Measurements from ENCODE around the gene NLRC4. TPM values are rescaled to one million over a fixed set of nuclear protein-coding genes. Genes with fewer than 3 reads are reported as not detected.

NLRC4 gene
- total and polyA plus RNA-seq, 2 of the 4 experiments (the other 2 are of a cell fraction), result not detected

- no peak within 1 kb of the TSS for H2BK120ac ChIP-seq (ENCODE audit: low read depth, low read length)
- H3K79me1 ChIP-seq (ENCODE audit: low read depth in 1 of 2, low read length in 2 of 2), result peaks cover 4 to 19% of the 10 kb centered on the region in 2 experiments; a peak in 3 of 4 replicates
- H3K23ac ChIP-seq (ENCODE audit: low read depth, low read length), result peak within 1 kb of the TSS; percentile 86
- peak within 1 kb of the TSS; percentile 69 for H3K18ac ChIP-seq (ENCODE audit: low read depth, low read length)
- H3K27ac ChIP-seq (ENCODE audit: insufficient read depth, low read length), result peak within 1 kb of the TSS; percentile 95
- ATAC-seq (ENCODE audit: low read depth) (peak; percentile 100), DNase-seq (peak; percentile 93)
- peak within 1 kb of the TSS; percentile 75; the same call in 1 of the 2 replicates for H2AK5ac ChIP-seq (ENCODE audit: low read depth, low read length)
- no peaks in the 10 kb centered on the region for H3K9me3 ChIP-seq (ENCODE audit: control insufficient read depth, insufficient read depth, low read length)
- H3K4ac ChIP-seq (ENCODE audit: low read depth, low read length), result peak within 1 kb of the TSS; percentile 86
- no peaks in the 10 kb centered on the region for H3K27me3 ChIP-seq (ENCODE audit: control insufficient read depth, insufficient read depth, low read length)
- ChIA-PET POLR2A (ENCODE audit: unreplicated experiment) (no interaction called here), CTCF (no interaction called here)
- in situ Hi-C loops (cut with MboI; ENCODE audit: low sequenced_read_pairs), result no loop called here
- H3K36me3 ChIP-seq (ENCODE audit: control insufficient read depth, insufficient read depth, low read length), result peaks cover 12% of the 10 kb centered on the region
- peak within 1 kb of the TSS; percentile 74 for H3K56ac ChIP-seq (ENCODE audit: extremely low read depth, insufficient read depth, low read length)
- H4K91ac ChIP-seq (ENCODE audit: insufficient read depth, low read depth, low read length), result peak within 1 kb of the TSS; percentile 26; the same call in 1 of the 2 replicates
- no peak within 1 kb of the TSS for H2BK20ac ChIP-seq (ENCODE audit: low read depth, low read length)
- H4K20me1 ChIP-seq (ENCODE audit: insufficient read depth, low read length), result no peaks in the 10 kb centered on the region; the same call in 1 of the 2 replicates
- WGBS, 2 experiments (ENCODE audit: extremely low coverage in 2 of 2, insufficient read length in 1 of 2), result 0% methylated on average over 24 of the region's 59 CpGs; no CpG with 5 or more reads in 1 of the 2 experiments
- no TSS peak for BruUV-seq (replicated peaks)
- peak within 1 kb of the TSS; percentile 98 for H3K4me2 ChIP-seq (ENCODE audit: low read depth, low read length)
- peak within 1 kb of the TSS; percentile 99 for H3K9ac ChIP-seq (ENCODE audit: low read depth, low read length)
- peak within 1 kb of the TSS; percentile 80 for H3K14ac ChIP-seq (replicated peaks; ENCODE audit: low read depth, low read length)
- H4K5ac ChIP-seq (ENCODE audit: low read depth, low read length), result peak within 1 kb of the TSS; percentile 99
- TF ChIP-seq CHD1 (IDR thresholded peaks at IDR 0.05; ENCODE audit: low read depth, low read length), result no peak
- no peak for TF ChIP-seq RAD21 (IDR thresholded peaks at IDR 0.05; ENCODE audit: low read length)
- TF ChIP-seq POLR2A (IDR thresholded peaks at IDR 0.05; ENCODE audit: low read depth, low read length), result peak; percentile 73
- no peak for TF ChIP-seq CEBPB (IDR thresholded peaks at IDR 0.05; ENCODE audit: low read depth, low read length)
- TF ChIP-seq MAFK (IDR thresholded peaks at IDR 0.05; ENCODE audit: low read depth, low read length), result no peak
- no peak for TF ChIP-seq FOS (IDR thresholded peaks at IDR 0.05; ENCODE audit: low read depth, low read length)
- intact Hi-C loops (cut with micrococcal nuclease), result no loop called here
- peak within 1 kb of the TSS; percentile 72 for H2BK5ac ChIP-seq (ENCODE audit: low read depth, low read length, poor library complexity, severe bottlenecking)
- peak within 1 kb of the TSS; percentile 80 for H3K4me3 ChIP-seq (ENCODE audit: insufficient read depth, low read depth, low read length)
- dilution Hi-C loops (cut with HindIII; ENCODE audit: low sequenced_read_pairs, unreplicated experiment), result no loop called here
- peak within 1 kb of the TSS; percentile 86 for H2AK9ac ChIP-seq (replicated peaks; ENCODE audit: low read depth, low read length, poor library complexity)
- H2AFZ ChIP-seq (replicated peaks; ENCODE audit: low read length, poor library complexity), result peak within 1 kb of the TSS; percentile 97
- H2BK15ac ChIP-seq (ENCODE audit: low read depth, low read length), result no peak within 1 kb of the TSS
- peak within 1 kb of the TSS; percentile 99 for H4K8ac ChIP-seq (ENCODE audit: low read depth in 2 of 2, low read length in 2 of 2)
- H3K9me1 ChIP-seq (ENCODE audit: insufficient read depth, low read length), result no peaks in the 10 kb centered on the region
- 0 out of 2 replicates have a peak, but pooled peaks cover 2% of the 10 kb centered on the region for H3K4me1 ChIP-seq (ENCODE audit: control insufficient read depth, insufficient read depth, low read length)
Observed at GRCh38 chr2:32277674-32278477, 13.2 kb upstream of the NLRC4 start, which contains the start of gene YIPF4. YIPF4 (plus strand) TSS chr2:32277904; CDS start chr2:32278156, 252 bp downstream.
